ENCODE measurements around the gene SGK1.
"Not testable (repeated sequence)": the region's sequence is repeated elsewhere in the genome, so short reads cannot be mapped to it uniquely, and the experiment has no call there.

Gene SGK1

GRCh38 chr6:134245706-134246105 is 72.2 kb downstream of the SGK1 start:
- TF ChIP-seq CTCF (IDR thresholded peaks at IDR 0.05; ENCODE audit: insufficient read depth, missing control alignments), result no peak
- DNase-seq (ENCODE audit: insufficient read length, low spot score) (no peak), FAIRE-seq (no peak)

- FAIRE-seq, result no peak
- TF ChIP-seq CTCF (IDR thresholded peaks at IDR 0.05; ENCODE audit: insufficient read depth, missing control alignments), result no peak
- no peak for DNase-seq (ENCODE audit: insufficient read length, low spot score)
Measured at GRCh38 chr6:134245041-134245440, 72.9 kb downstream of the SGK1 start.

- DNase-seq (ENCODE audit: insufficient read length, low spot score), result no peak
- TF ChIP-seq CTCF (IDR thresholded peaks at IDR 0.05; ENCODE audit: insufficient read depth, missing control alignments), result no peak
- FAIRE-seq, result no peak
Measured at GRCh38 chr6:134240665-134241431, 77.1 kb downstream of the SGK1 start.

DNA sequence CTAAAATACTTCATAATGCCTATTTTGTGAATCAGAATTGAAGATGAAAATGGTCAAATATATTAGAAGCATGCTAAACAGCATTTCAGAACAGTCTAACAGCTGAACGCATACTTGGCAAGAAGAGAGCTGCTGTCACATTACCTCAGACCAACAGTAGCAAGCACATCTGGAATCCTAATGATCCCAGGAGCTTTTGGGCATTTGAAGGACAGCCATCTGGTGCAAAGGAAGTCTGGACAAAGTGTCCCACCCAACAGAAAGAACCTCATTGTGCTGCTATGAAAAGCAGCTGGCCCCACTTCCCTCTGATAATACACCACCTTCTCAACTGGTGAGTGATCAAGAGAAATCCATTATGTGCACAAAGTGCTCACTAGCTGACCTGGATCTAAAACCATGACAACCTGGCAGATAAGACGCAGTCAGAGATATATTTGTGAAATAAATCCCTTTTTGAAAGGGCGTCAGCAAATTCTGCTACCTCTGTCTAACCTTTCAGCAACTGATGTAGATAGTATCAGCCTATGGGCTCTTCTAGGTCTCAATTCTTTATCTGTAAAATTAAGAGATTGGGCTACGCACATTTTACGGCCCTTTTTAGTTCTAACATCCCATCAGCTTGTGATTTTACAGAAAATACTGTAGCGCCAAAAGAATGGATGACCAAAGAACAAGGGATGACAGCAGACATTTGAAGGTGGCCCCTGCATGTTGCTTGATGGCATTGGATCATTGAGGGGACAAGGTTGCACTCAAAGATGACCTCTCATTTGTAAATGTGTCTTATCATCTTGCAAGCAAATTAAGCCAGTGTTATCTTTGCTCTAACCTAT is 78.7 kb downstream of the SGK1 start:
- no peak for TF ChIP-seq CTCF (IDR thresholded peaks at IDR 0.05; ENCODE audit: insufficient read depth, missing control alignments)
- no peak for DNase-seq (ENCODE audit: insufficient read length, low spot score)
- FAIRE-seq, result no peak

DNA sequence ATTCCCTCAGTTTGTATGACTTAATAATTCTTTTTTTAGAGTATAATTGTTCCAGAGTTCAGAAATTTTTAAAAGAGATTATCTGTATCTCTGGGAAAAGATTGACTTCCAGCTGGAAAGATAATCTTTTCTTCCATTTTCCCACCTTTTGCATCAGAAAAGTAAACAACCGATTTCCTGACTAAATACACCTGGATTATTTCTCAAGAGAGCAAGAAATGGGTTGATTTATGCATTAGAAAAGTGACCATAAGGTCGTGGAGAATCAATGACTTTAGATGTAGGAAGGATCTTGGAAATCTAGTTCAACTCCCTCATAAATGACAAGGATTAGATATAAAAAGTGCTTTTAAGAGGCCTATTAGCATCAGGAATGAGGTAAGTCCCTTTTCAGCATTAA is 79.9 kb downstream of the SGK1 start:
- no peak for DNase-seq (ENCODE audit: insufficient read length, low spot score)
- TF ChIP-seq CTCF (IDR thresholded peaks at IDR 0.05; ENCODE audit: insufficient read depth, missing control alignments), result no peak
- no peak for FAIRE-seq

DNA sequence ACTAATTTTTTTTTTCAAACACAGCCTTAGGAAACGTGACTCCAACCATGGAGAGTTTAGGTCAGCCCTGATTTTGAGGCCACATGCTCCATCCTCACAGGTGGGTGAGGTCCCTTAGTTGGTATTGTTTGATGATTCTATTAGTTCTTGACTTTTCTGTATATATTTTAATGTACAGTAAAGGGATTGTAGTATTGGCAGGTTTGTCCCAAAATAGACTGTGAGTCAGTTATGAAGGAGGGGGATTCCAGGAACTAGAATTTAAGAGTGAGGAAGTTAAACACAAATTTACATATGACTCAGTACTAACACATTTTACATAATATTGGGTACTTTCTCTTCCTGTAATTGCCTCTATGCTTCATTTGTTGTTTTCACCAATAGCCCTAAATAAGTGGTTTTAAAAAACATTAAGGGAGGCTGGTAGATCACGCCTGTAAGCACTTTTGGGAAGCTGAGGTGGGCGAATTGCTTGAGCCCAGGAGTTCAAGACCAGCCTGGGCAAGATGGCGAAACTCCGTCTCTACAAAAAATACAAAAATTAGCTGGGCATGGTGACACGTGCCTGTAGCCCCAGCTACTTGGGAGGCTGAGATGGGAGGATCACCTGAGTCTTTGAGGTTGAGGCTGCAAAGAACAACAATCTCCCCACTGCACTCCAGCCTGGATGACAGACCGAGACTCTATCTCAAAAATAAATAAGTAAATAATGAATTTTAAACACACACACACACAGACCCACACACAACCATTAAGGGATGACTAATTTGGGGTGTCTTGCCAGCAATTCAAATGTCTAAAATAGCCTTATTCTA is 81.8 kb downstream of the SGK1 start:
- no peak for TF ChIP-seq CTCF (IDR thresholded peaks at IDR 0.05; ENCODE audit: insufficient read depth, missing control alignments)
- FAIRE-seq (no peak), DNase-seq (ENCODE audit: insufficient read length, low spot score) (no peak)

GRCh38 chr6:134235334-134235733 is 82.6 kb downstream of the SGK1 start:
- not testable (repeated sequence) for DNase-seq (ENCODE audit: insufficient read length, low spot score); FAIRE-seq
